Tracheal epithelial cell (primary cell): ENCODE measurements around the gene IFNA10. TPM values are rescaled to one million over a fixed set of nuclear protein-coding genes. Genes with fewer than 3 reads are reported as not detected.

ENCODE experiments used
- total RNA-seq: library from RNA; depleted of rRNA; stranded (reverse); fragments of >200 nt; gene quantifications from 2 replicates; pipeline ENCODE4 v1.2.1, GENCODE V29; 2014

IFNA10 gene
- total RNA-seq = not detected in 2 replicates

GRCh38 chr9:21207043-21207442 is at the start of gene IFNA10:
IFNA10 (minus strand) TSS chr9:21207143; CDS start chr9:21207097, 46 bp downstream.

GRCh38 chr9:21239911-21240310 is 33.0 kb upstream of the IFNA10 start, which contains the start of gene IFNA14:
IFNA14 (minus strand) TSS chr9:21240005; CDS start chr9:21239935, 70 bp downstream.

GRCh38 chr9:21228122-21228521 is 21.2 kb upstream of the IFNA10 start, which contains the start of gene IFNA17:
IFNA17 (minus strand) TSS chr9:21228222; CDS start chr9:21228173, 49 bp downstream.

GRCh38 chr9:21217211-21217610 is 10.3 kb upstream of the IFNA10 start, which contains the start of gene IFNA16:
IFNA16 (minus strand) TSS chr9:21217311; CDS start chr9:21217305, 6 bp downstream.

GRCh38 chr9:21202105-21202504 is 4.8 kb downstream of the IFNA10 start, which contains the start of gene IFNA7:
IFNA7 (minus strand) TSS chr9:21202205; CDS start chr9:21202165, 40 bp downstream.

GRCh38 chr9:21187487-21187886 is 19.5 kb downstream of the IFNA10 start, which contains the start of gene IFNA4:
IFNA4 (minus strand) TSS chr9:21187587; CDS start chr9:21187531, 56 bp downstream.

GRCh38 chr9:21166560-21166959 is 40.4 kb downstream of the IFNA10 start, which contains the start of gene IFNA21:
IFNA21 (minus strand) TSS chr9:21166660; CDS start chr9:21166612, 48 bp downstream.

Other genes starting within 250 kb of the IFNA10 start
- 2.3 and 5.3 TPM in 2 replicates for gene HACD4, start 175.5 kb downstream of the IFNA10 start, total RNA-seq
- gene IFNB1, start 129.2 kb downstream of the IFNA10 start, total RNA-seq = not detected in 2 replicates
- not detected in 2 replicates for gene IFNW1, start 65.3 kb downstream of the IFNA10 start, total RNA-seq
- not detected in 2 replicates for gene IFNA21, start 40.5 kb downstream of the IFNA10 start, total RNA-seq
- gene IFNA4, start 19.6 kb downstream of the IFNA10 start, total RNA-seq = not detected in 2 replicates
- not detected in 2 replicates for gene IFNA7, start 4.9 kb downstream of the IFNA10 start, total RNA-seq
- not detected in 2 replicates for gene IFNA16, start 10.2 kb upstream of the IFNA10 start, total RNA-seq
- not detected in 2 replicates for gene IFNA17, start 21.1 kb upstream of the IFNA10 start, total RNA-seq
- gene IFNA14, start 32.9 kb upstream of the IFNA10 start, total RNA-seq = not detected in 2 replicates
- gene IFNA5, start 98.2 kb upstream of the IFNA10 start, total RNA-seq = not detected in 2 replicates
- gene KLHL9, start 128.3 kb upstream of the IFNA10 start, total RNA-seq = 22.7 and 24.3 TPM in 2 replicates
- not detected in 2 replicates for gene IFNA6, start 143.7 kb upstream of the IFNA10 start, total RNA-seq
- not detected in 2 replicates for gene IFNA13, start 160.9 kb upstream of the IFNA10 start, total RNA-seq
- not detected in 2 replicates for gene IFNA2, start 178.3 kb upstream of the IFNA10 start, total RNA-seq
- not detected in 2 replicates for gene IFNA8, start 202.0 kb upstream of the IFNA10 start, total RNA-seq
- not detected in 2 replicates for gene IFNA1, start 233.3 kb upstream of the IFNA10 start, total RNA-seq